Measurements from ENCODE around the gene PGC.

Gene PGC

DNA sequence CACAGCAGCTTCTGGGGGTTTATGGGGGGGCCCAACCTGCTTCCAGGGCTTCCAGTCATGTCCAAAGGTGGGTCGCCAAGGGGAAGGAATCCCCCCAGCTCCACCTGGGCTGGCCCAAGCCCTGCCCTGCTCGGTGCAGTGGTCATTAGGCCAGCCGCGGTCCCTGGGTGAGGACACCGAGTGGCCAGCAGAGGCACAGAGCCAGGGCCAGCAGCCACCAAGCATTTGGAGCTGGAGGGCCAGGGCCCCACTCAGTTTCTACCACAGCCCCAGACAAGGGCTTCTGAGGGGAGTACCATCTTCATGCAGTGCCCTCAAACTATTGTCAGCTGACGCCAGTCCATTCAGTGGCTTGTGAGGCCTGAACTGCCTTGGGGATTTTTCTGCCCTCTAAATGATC is 51.4 kb downstream of the PGC start:
- no peak overlapping the region for H3K9ac ChIP-seq (ENCODE audit: low read depth, low read length)
- no peaks in the 10 kb centered on the region for H3K79me2 ChIP-seq (ENCODE audit: insufficient read depth, low read length)
- no peaks in the 10 kb centered on the region for H3K27me3 ChIP-seq (ENCODE audit: insufficient read depth, low read length, poor library complexity)
- no peak overlapping the region for H3K4me2 ChIP-seq (ENCODE audit: insufficient read depth, low read length)
- DNase-seq (no peak), ATAC-seq (ENCODE audit: insufficient read depth, low read depth) (no peak)
- TF ChIP-seq, protein P1, sequence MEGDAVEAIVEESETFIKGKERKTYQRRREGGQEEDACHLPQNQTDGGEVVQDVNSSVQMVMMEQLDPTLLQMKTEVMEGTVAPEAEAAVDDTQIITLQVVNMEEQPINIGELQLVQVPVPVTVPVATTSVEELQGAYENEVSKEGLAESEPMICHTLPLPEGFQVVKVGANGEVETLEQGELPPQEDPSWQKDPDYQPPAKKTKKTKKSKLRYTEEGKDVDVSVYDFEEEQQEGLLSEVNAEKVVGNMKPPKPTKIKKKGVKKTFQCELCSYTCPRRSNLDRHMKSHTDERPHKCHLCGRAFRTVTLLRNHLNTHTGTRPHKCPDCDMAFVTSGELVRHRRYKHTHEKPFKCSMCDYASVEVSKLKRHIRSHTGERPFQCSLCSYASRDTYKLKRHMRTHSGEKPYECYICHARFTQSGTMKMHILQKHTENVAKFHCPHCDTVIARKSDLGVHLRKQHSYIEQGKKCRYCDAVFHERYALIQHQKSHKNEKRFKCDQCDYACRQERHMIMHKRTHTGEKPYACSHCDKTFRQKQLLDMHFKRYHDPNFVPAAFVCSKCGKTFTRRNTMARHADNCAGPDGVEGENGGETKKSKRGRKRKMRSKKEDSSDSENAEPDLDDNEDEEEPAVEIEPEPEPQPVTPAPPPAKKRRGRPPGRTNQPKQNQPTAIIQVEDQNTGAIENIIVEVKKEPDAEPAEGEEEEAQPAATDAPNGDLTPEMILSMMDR (IDR thresholded peaks at IDR 0.05; ENCODE audit: borderline replicate concordance, extremely low read depth, low read length, poor library complexity, severe bottlenecking) = no peak
- no peak for TF ChIP-seq EZH2 (IDR thresholded peaks at IDR 0.05; ENCODE audit: borderline replicate concordance, low read depth, low read length, severe bottlenecking)
- no peaks in the 10 kb centered on the region for H3K9me3 ChIP-seq (ENCODE audit: insufficient read depth, low read length, severe bottlenecking)
- H4K20me1 ChIP-seq (ENCODE audit: insufficient read depth, low read length) = peaks cover 5% of the 10 kb centered on the region; the same call in 1 of the 2 replicates
- no peaks in the 10 kb centered on the region for H3K4me1 ChIP-seq (ENCODE audit: insufficient read depth, low read length)
- H2AFZ ChIP-seq (ENCODE audit: low read depth, low read length) = no peak overlapping the region
- no peak overlapping the region for H3K27ac ChIP-seq (ENCODE audit: low read length)
- H3K4me3 ChIP-seq (ENCODE audit: low read depth in 1 of 2, low read length in 2 of 2) = no peak overlapping the region
- H3K36me3 ChIP-seq (ENCODE audit: insufficient read depth, low read length) = no peaks in the 10 kb centered on the region

DNA sequence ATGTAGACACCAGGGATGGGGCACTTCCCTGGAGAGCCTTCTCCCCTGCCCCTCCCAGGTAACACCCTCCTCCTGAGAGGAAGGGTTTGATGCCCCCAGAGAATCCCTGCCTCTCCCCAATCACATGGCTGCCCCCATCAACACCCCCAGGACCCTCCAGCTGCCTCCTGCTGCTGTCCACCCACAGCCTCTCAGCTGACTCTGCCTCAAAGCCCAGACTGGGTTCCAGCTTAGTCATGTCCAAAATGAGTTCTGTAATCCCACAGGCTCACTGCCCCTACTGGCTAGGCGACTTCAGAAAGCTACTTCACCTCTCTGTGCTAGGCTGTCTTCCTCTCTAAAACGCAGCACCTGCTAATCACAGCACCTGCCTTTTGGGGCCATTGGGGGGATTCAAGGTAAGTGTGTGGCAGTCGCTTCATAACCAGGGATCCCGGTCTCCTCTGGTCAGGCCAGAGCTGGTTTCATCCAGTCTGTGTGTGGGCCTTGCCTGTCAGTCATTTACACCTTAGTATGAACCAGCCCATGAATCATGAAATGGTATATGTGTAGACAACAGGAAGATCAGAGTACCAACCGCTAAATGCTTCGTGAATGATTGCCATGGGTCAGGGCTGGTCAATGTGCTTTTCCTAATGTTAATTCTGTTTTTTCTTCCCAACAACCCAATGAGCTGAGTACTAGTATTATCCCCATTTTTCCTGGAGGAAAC is 52.2 kb downstream of the PGC start:
- Histone ChIP-seq H3K27ac (ENCODE audit: low read length) (no peak overlapping the region), H4K20me1 (ENCODE audit: insufficient read depth, low read length) (peaks cover 5% of the 10 kb centered on the region; the same call in 1 of the 2 replicates)
- TF ChIP-seq EZH2 (IDR thresholded peaks at IDR 0.05; ENCODE audit: borderline replicate concordance, low read depth, low read length, severe bottlenecking) = no peak
- TF ChIP-seq, protein P1 (IDR thresholded peaks at IDR 0.05; ENCODE audit: borderline replicate concordance, extremely low read depth, low read length, poor library complexity, severe bottlenecking) = no peak

DNA sequence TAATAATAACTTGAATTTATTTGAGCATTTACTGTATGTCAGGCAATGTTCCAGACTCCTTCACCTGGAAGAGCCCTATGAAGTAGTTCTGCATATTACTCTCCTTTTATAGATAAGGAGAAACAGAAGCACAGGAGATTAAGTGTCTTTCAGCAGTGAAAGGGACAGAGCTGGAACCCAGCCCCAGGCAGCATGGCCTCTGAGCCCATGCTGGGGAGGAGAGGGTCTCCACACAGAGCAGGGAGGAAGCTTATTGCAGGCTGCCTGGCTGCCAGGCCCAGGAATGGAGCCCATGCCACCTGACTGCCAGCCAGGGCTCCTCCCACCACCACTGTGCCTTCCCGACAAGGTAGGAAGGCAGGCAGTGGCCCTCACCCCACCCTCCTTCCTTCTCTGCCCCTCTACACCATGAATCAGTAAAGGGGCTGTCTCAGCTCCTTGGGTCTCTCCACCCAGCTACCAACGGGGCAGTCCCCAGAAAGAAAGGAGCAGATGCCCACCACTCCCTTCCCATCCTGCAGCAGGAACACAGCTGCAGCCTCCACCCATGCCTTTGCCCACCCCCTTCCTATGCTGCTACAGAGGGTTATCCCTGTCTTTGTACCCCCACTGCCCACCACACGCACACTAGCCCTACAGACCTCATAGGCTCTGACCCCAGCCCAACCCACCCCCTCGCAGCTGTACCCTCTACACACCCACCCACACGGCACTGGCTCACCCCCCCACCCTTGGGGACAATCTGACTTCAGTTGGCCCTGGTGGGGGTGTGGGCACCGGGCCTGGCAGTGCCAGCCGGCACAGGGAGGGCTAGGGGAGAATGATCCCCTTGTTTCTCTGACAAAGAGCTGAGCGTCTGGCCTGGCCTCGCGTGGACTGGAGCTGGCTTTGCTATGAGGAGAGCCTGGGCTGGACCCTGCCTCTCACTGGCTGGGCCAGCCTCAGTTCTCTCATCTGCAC is 53.6 kb downstream of the PGC start:
- H3K4me2 ChIP-seq (ENCODE audit: insufficient read depth, low read length) = no peak overlapping the region
- H3K4me1 ChIP-seq (ENCODE audit: insufficient read depth, low read length) = no peaks in the 10 kb centered on the region
- ATAC-seq (ENCODE audit: insufficient read depth, low read depth) (no peak), DNase-seq (no peak)
- H3K9ac ChIP-seq (ENCODE audit: low read depth, low read length) = no peak overlapping the region
- no peak overlapping the region for H3K27ac ChIP-seq (ENCODE audit: low read length)
- TF ChIP-seq EZH2 (IDR thresholded peaks at IDR 0.05; ENCODE audit: borderline replicate concordance, low read depth, low read length, severe bottlenecking) = no peak
- TF ChIP-seq, protein P1 (IDR thresholded peaks at IDR 0.05; ENCODE audit: borderline replicate concordance, extremely low read depth, low read length, poor library complexity, severe bottlenecking) = no peak
- no peak overlapping the region for H2AFZ ChIP-seq (ENCODE audit: low read depth, low read length)
- no peaks in the 10 kb centered on the region for H3K9me3 ChIP-seq (ENCODE audit: insufficient read depth, low read length, severe bottlenecking)
- no peaks in the 10 kb centered on the region for H3K79me2 ChIP-seq (ENCODE audit: insufficient read depth, low read length)
- H3K36me3 ChIP-seq (ENCODE audit: insufficient read depth, low read length) = no peaks in the 10 kb centered on the region
- H4K20me1 ChIP-seq (ENCODE audit: insufficient read depth, low read length) = peaks cover 5% of the 10 kb centered on the region; the same call in 1 of the 2 replicates
- no peaks in the 10 kb centered on the region for H3K27me3 ChIP-seq (ENCODE audit: insufficient read depth, low read length, poor library complexity)
- H3K4me3 ChIP-seq (ENCODE audit: low read depth in 1 of 2, low read length in 2 of 2) = no peak overlapping the region

More for the DNA sequence above, 52.2 kb downstream of the PGC start:
- ATAC-seq (ENCODE audit: insufficient read depth, low read depth) (no peak), DNase-seq (no peak)
- no peak overlapping the region for H3K9ac ChIP-seq (ENCODE audit: low read depth, low read length)
- H3K4me3 ChIP-seq (ENCODE audit: low read depth in 1 of 2, low read length in 2 of 2) = no peak overlapping the region
- no peaks in the 10 kb centered on the region for H3K79me2 ChIP-seq (ENCODE audit: insufficient read depth, low read length)
- H3K9me3 ChIP-seq (ENCODE audit: insufficient read depth, low read length, severe bottlenecking) = no peaks in the 10 kb centered on the region
- no peaks in the 10 kb centered on the region for H3K4me1 ChIP-seq (ENCODE audit: insufficient read depth, low read length)
- H2AFZ ChIP-seq (ENCODE audit: low read depth, low read length) = no peak overlapping the region
- no peaks in the 10 kb centered on the region for H3K36me3 ChIP-seq (ENCODE audit: insufficient read depth, low read length)
- H3K4me2 ChIP-seq (ENCODE audit: insufficient read depth, low read length) = no peak overlapping the region
- H3K27me3 ChIP-seq (ENCODE audit: insufficient read depth, low read length, poor library complexity) = no peaks in the 10 kb centered on the region
